ENCODE data around the gene METTL27. TPM values are rescaled to one million over a fixed set of nuclear protein-coding genes. Genes with fewer than 3 reads are reported as not detected.
A peak's percentile ranks its signal among the peaks of the same experiment; 100 is the strongest.

Gene METTL27
- 2.4 TPM for total RNA-seq (2013)
- polyA plus RNA-seq (1 to 10 TPM; 1.1 to 2.1 (median 1.2) TPM), polyA minus RNA-seq (0.64 and 0.83 TPM in 2 replicates), total RNA-seq (0 to 0.60 (median 0.17) reads per million in 11 experiments)

DNA sequence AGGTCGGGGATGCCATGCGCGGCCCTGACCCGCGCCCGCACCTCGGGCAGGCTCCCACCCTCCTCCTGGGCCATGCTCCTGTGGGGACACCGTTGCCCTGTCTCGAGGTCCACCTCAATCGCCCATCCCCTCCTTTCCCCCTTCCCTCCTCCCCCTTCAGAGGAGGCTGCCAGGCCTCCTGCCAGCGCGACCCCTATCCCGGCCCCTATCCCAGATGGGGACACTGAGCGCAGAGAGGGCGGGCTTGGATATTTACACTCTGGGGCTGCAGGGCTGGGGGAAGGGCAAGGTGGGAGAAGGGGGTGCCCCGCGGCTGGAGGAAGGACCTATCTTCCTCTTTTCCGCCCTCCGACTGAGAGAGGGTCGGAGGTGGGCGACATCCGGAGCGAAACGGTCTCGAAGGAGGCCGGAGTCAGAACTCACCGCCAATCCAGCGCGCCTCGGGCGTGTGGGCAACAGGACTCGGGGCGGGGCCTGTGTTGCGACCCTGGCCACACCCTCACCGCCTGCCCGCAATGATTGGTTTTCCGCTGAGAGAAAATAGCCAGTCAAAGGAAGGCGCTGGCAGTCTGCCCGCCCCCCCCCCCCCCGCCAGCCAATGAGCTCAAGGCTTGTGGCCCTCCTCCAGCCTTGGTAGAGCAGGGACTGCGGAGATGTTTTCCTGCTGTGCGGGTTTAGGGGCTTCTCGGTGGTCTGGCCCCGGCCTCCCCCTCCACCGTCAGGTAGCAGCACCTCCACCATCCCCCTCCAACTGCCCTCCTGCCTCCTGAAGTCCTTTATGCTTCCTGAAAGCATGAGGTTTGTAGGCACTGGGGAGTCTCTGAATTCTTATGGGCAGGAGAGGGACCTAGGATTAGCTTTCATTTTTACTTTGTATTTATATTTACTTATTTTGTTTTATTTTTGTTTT, at the start of gene METTL27:
METTL27 (minus strand) TSS at position 450 of the 910 bp plus-strand sequence; CDS start at position 74, 376 bp downstream.
- 13% methylated on average over 30 of the region's 45 CpGs for WGBS (ENCODE audit: insufficient coverage)
- no peaks in the 10 kb centered on the region for H3K9me3 ChIP-seq (replicated peaks in 1 of 2; ENCODE audit: control insufficient read depth in 1 of 2, insufficient read depth in 1 of 2, low read length in 2 of 2)
- H3K4me1 ChIP-seq (ENCODE audit: control insufficient read depth in 1 of 2, insufficient read depth in 2 of 2, low read length in 2 of 2) = peaks cover 51 to 53% of the 10 kb centered on the region in 2 donors
- Mint-ChIP-seq H3K36me3 (no peaks in the 10 kb centered on the region), H3K27ac (peak within 1 kb of the TSS in 5 of 7 donors; percentile 8 to 84 (median 72)), H3K9me3 (no peaks in the 10 kb centered on the region), H3K4me3 (peak within 1 kb of the TSS; percentile 80 to 89), H3K27me3 (ENCODE audit: low read depth in 3 of 3) (peaks cover 10 to 15% (median 14%) of the 10 kb centered on the region in 3 donors), H3K4me1 (peaks cover 41% of the 10 kb centered on the region)
- H3K9ac ChIP-seq (ENCODE audit: insufficient read depth, low read length, poor library complexity, severe bottlenecking) = peak within 1 kb of the TSS; percentile 50
- H3K27ac ChIP-seq (ENCODE audit: low read depth in 1 of 2, low read length in 2 of 2) = peak within 1 kb of the TSS in 1 of 2 donors; percentile 55
- H3K36me3 ChIP-seq (replicated peaks in 1 of 2; ENCODE audit: control insufficient read depth in 1 of 2, insufficient read depth in 2 of 2, low read length in 2 of 2) = no peaks in the 10 kb centered on the region
- H2AFZ ChIP-seq (ENCODE audit: insufficient read depth, low read depth, low read length, poor library complexity, severe bottlenecking) = peak within 1 kb of the TSS; percentile 91
- no peaks in the 10 kb centered on the region for H3K79me2 ChIP-seq (ENCODE audit: insufficient read depth, low read length)
- intact Hi-C loops (cut with micrococcal nuclease) = no loop called here
- no peak for TF ChIP-seq CTCF (IDR thresholded peaks at IDR 0.05)
- peak within 1 kb of the TSS; percentile 89 for H3K4me2 ChIP-seq (replicated peaks; ENCODE audit: extremely low read depth, low read length, poor library complexity, severe bottlenecking)
- DNase-seq = peak; percentile 85 to 91 (median 88)
- H3K27me3 ChIP-seq (ENCODE audit: control insufficient read depth in 2 of 2, insufficient read depth in 2 of 2, low read length in 2 of 2) = no peaks in the 10 kb centered on the region
- H4K20me1 ChIP-seq (ENCODE audit: insufficient read depth, low read length) = no peaks in the 10 kb centered on the region
- H3K4me3 ChIP-seq (replicated peaks in 1 of 3; ENCODE audit: low read depth in 2 of 3, low read length in 3 of 3) = peak within 1 kb of the TSS; percentile 57 to 78 (median 73)

- Mint-ChIP-seq H3K9me3 (peaks cover 0 to 6% (median under 1%) of the 10 kb centered on the region in 7 donors), H3K4me3 (no peak overlapping the region), H3K27ac (no peak overlapping the region), H3K36me3 (no peaks in the 10 kb centered on the region), H3K27me3 (ENCODE audit: low read depth in 3 of 3) (peaks cover 19 to 24% (median 23%) of the 10 kb centered on the region in 3 donors), H3K4me1 (peaks cover 15% of the 10 kb centered on the region)
- H2AFZ ChIP-seq (ENCODE audit: insufficient read depth, low read depth, low read length, poor library complexity, severe bottlenecking) = no peak overlapping the region
- H3K9ac ChIP-seq (ENCODE audit: insufficient read depth, low read length, poor library complexity, severe bottlenecking) = no peak overlapping the region
- intact Hi-C loops (cut with micrococcal nuclease) = loop anchor here in 1 of 2 donors (10.0 kb wide), 1 partner anchor 63 kb away; no protein-coding TSS in a partner anchor
- no peaks in the 10 kb centered on the region for H3K79me2 ChIP-seq (ENCODE audit: insufficient read depth, low read length)
- no peaks in the 10 kb centered on the region for H3K9me3 ChIP-seq (replicated peaks in 1 of 2; ENCODE audit: control insufficient read depth in 1 of 2, insufficient read depth in 1 of 2, low read length in 2 of 2)
- H3K27me3 ChIP-seq (ENCODE audit: control insufficient read depth in 2 of 2, insufficient read depth in 2 of 2, low read length in 2 of 2) = peaks cover 5 to 13% of the 10 kb centered on the region in 2 donors
- no peaks in the 10 kb centered on the region for H3K36me3 ChIP-seq (replicated peaks in 1 of 2; ENCODE audit: control insufficient read depth in 1 of 2, insufficient read depth in 2 of 2, low read length in 2 of 2)
- 95% methylated on average over 16 of the region's 16 CpGs for WGBS (ENCODE audit: insufficient coverage)
- no peak overlapping the region for H3K4me2 ChIP-seq (replicated peaks; ENCODE audit: extremely low read depth, low read length, poor library complexity, severe bottlenecking)
- no peak for TF ChIP-seq CTCF (IDR thresholded peaks at IDR 0.05)
- no peaks in the 10 kb centered on the region for H4K20me1 ChIP-seq (ENCODE audit: insufficient read depth, low read length)
- H3K27ac ChIP-seq (ENCODE audit: low read depth in 1 of 2, low read length in 2 of 2) = no peak overlapping the region
- DNase-seq = no peak
- H3K4me3 ChIP-seq (replicated peaks in 1 of 3; ENCODE audit: low read depth in 2 of 3, low read length in 3 of 3) = no peak overlapping the region
- H3K4me1 ChIP-seq (ENCODE audit: control insufficient read depth in 1 of 2, insufficient read depth in 2 of 2, low read length in 2 of 2) = peaks cover 0 to 7% of the 10 kb centered on the region in 2 donors
Observed at GRCh38 chr7:73891178-73891885, 49.0 kb upstream of the METTL27 start.
